Ramos (cell line): ENCODE measurements around the gene USP32.
"Not testable (repeated sequence)": the region's sequence is repeated elsewhere in the genome, so short reads cannot be mapped to it uniquely, and the experiment has no call there.

Source experiments
- in situ Hi-C: fragments of 300-500 bp; cut with MboI; formaldehyde crosslinking; loops from one replicate; pipeline ENCODE4 v1.14.3; 2022; ENCODE audit warnings: low sequenced_read_pairs; ENCODE audit not compliant: unreplicated experiment

The USP32 gene

GRCh38 chr17:60345233-60345632 is 46.7 kb downstream of the USP32 start:
- in situ Hi-C loops = no loop called here

GRCh38 chr17:60342492-60342891 is 49.4 kb downstream of the USP32 start:
- in situ Hi-C loops = not testable (repeated sequence)

GRCh38 chr17:60335289-60335688 is 56.6 kb downstream of the USP32 start:
- in situ Hi-C loops = no loop called here

GRCh38 chr17:60333628-60334031 is 58.3 kb downstream of the USP32 start:
- in situ Hi-C loops = no loop called here

- in situ Hi-C loops = not testable (repeated sequence)
Measured at GRCh38 chr17:60333072-60333471, 58.9 kb downstream of the USP32 start.

GRCh38 chr17:60332574-60332973 is 59.4 kb downstream of the USP32 start:
- in situ Hi-C loops = no loop called here

- in situ Hi-C loops = no loop called here
Measured at GRCh38 chr17:60330731-60331130, 61.2 kb downstream of the USP32 start.

- in situ Hi-C loops = no loop called here
Measured at GRCh38 chr17:60328679-60329078, 63.3 kb downstream of the USP32 start.

- in situ Hi-C loops = no loop called here
Measured at GRCh38 chr17:60327901-60328273, 64.0 kb downstream of the USP32 start.

- in situ Hi-C loops = no loop called here
Measured at GRCh38 chr17:60327134-60327900, 64.6 kb downstream of the USP32 start.

- in situ Hi-C loops = no loop called here
Measured at GRCh38 chr17:60326702-60327101, 65.2 kb downstream of the USP32 start.

GRCh38 chr17:60325730-60326524 is 66.0 kb downstream of the USP32 start:
- in situ Hi-C loops = no loop called here

GRCh38 chr17:60323754-60324153 is 68.2 kb downstream of the USP32 start:
- in situ Hi-C loops = no loop called here

- in situ Hi-C loops = no loop called here
Measured at GRCh38 chr17:60322056-60322387, 69.9 kb downstream of the USP32 start.

- in situ Hi-C loops = no loop called here
Measured at GRCh38 chr17:60321336-60322055, 70.4 kb downstream of the USP32 start.

- in situ Hi-C loops = no loop called here
Measured at GRCh38 chr17:60318830-60319229, 73.1 kb downstream of the USP32 start.

GRCh38 chr17:60318326-60318725 is 73.6 kb downstream of the USP32 start:
- in situ Hi-C loops = no loop called here

GRCh38 chr17:60315650-60316049 is 76.3 kb downstream of the USP32 start:
- in situ Hi-C loops = no loop called here

- in situ Hi-C loops = not testable (repeated sequence)
Measured at GRCh38 chr17:60314900-60315299, 77.0 kb downstream of the USP32 start.

- in situ Hi-C loops = no loop called here
Measured at GRCh38 chr17:60314423-60314822, 77.5 kb downstream of the USP32 start.

- in situ Hi-C loops = no loop called here
Measured at GRCh38 chr17:60311936-60312335, 80.0 kb downstream of the USP32 start.
